HepG2 (cell line): ENCODE results near the gene TPRN. TPM values are rescaled to one million over a fixed set of nuclear protein-coding genes. Genes with fewer than 3 reads are reported as not detected.

Experiments used
- ATRX ChIP-seq: sonication (generic); formaldehyde crosslinking; IDR thresholded peaks from 2 replicates; pipeline ENCODE4 v1.4.0; 2020; ENCODE audit warnings: missing genetic modification reagents, borderline replicate concordance
- BCL6 ChIP-seq: IDR thresholded peaks from 2 replicates; pipeline ENCODE4 v1.6.1; 2016; ENCODE audit warnings: missing genetic modification reagents, missing compliant biosample characterization
- MED13 ChIP-seq: sonication (generic); formaldehyde crosslinking; IDR thresholded peaks from 2 replicates; pipeline ENCODE4 v1.5.0; 2020; ENCODE audit warnings: missing genetic modification reagents
- NR2F6 ChIP-seq, 2 experiments: IDR thresholded peaks; 2 replicates each; pipeline ENCODE4 v1.6.1; 2016; ENCODE audit warnings: antibody characterized with exemption in 1 of 2, mild to moderate bottlenecking in 1 of 2
- ONECUT2 ChIP-seq: sonication (generic); formaldehyde crosslinking; IDR thresholded peaks from 2 replicates; pipeline ENCODE4 v1.4.0; 2020; ENCODE audit warnings: missing genetic modification reagents
- PHF8 ChIP-seq: sonication (generic); formaldehyde crosslinking; IDR thresholded peaks from 2 replicates; pipeline ENCODE4 v1.5.0; 2020; ENCODE audit warnings: missing genetic modification reagents
- RBM22 ChIP-seq: fragments of 200-400 bp; formaldehyde crosslinking; optimal IDR thresholded peaks from 2 replicates; pipeline ENCODE3; 2017; ENCODE audit warnings: mild to moderate bottlenecking, low read length, moderate library complexity
- RBM39 ChIP-seq: fragments of 200-400 bp; formaldehyde crosslinking; IDR thresholded peaks from one replicate; pipeline ENCODE4 v1.6.1; 2018; ENCODE audit warnings: antibody characterized with exemption, mild to moderate bottlenecking, low read depth, low read length; ENCODE audit not compliant: poor library complexity, severe bottlenecking
- TBL1XR1 ChIP-seq: fragments of 150-350 bp; IDR thresholded peaks from 2 replicates; pipeline ENCODE4 v1.6.1; 2014; ENCODE audit warnings: borderline replicate concordance, low read length; ENCODE audit not compliant: partially characterized antibody
- YEATS4 ChIP-seq: sonication (generic); formaldehyde crosslinking; IDR thresholded peaks from 2 replicates; pipeline ENCODE4 v1.4.0; 2020; ENCODE audit warnings: missing genetic modification reagents, borderline replicate concordance
- ZNF263 ChIP-seq: sonication (generic); formaldehyde crosslinking; IDR thresholded peaks from 2 replicates; pipeline ENCODE4 v1.4.0; 2020; ENCODE audit warnings: missing genetic modification reagents
- ZNF296 ChIP-seq: sonication (generic); formaldehyde crosslinking; conservative IDR thresholded peaks from 2 replicates; pipeline ENCODE4 v1.5.0; 2020; ENCODE audit warnings: mild to moderate bottlenecking, missing genetic modification reagents
- ZNF772 ChIP-seq: sonication (generic); formaldehyde crosslinking; IDR thresholded peaks from 2 replicates; pipeline ENCODE4 v1.5.0; 2020; ENCODE audit warnings: mild to moderate bottlenecking, missing genetic modification reagents
- ZNF773 ChIP-seq: sonication (generic); formaldehyde crosslinking; IDR thresholded peaks from 2 replicates; pipeline ENCODE4 v1.4.0; 2020; ENCODE audit warnings: missing genetic modification reagents, borderline replicate concordance
- polyA plus RNA-seq, 8 experiments: library from polyadenylated mRNA; depleted of rRNA in 3 of 8; stranded (reverse) in 7 of 8; unstranded in 1 of 8; fragments of >200 nt; fragmentation: Illumina TruSeq in 4 of 8; extraction: Trizol in 4 of 8; gene quantifications; 2 replicates each; pipeline versions ENCODE4 v1.2.1 to v1.2.3, GENCODE V29; 2011 to 2016; ENCODE audit warnings: low read depth in 4 of 8, missing spikeins in 1 of 8, mixed read lengths in 1 of 8; ENCODE audit not compliant: insufficient read depth in 1 of 8
- total RNA-seq, 5 experiments: library from RNA; depleted of rRNA; stranded (reverse); fragments of >200 nt; fragmentation: Illumina TruSeq; extraction: Trizol; gene quantifications; 2 replicates each; pipeline ENCODE4 v1.2.3, GENCODE V29; 2016; ENCODE audit warnings: low read depth in 1 of 5
- TF ChIP-seq, protein P1 (sequence below): sonication (generic); formaldehyde crosslinking; IDR thresholded peaks from 2 replicates; pipeline ENCODE4 v1.4.0; 2020; ENCODE audit warnings: missing genetic modification reagents
- TF ChIP-seq, protein P2 (sequence below): sonication (generic); formaldehyde crosslinking; IDR thresholded peaks from 2 replicates; pipeline ENCODE4 v1.4.0; 2020; ENCODE audit warnings: mild to moderate bottlenecking, missing genetic modification reagents
- TF ChIP-seq, protein P3 (sequence below): IDR thresholded peaks from 2 replicates; pipeline ENCODE4 v1.6.1; 2016; ENCODE audit warnings: missing compliant biosample characterization, missing genetic modification reagents, borderline replicate concordance
- TF ChIP-seq, protein P4 (sequence below): sonication (generic); formaldehyde crosslinking; IDR thresholded peaks from 2 replicates; pipeline ENCODE4 v1.4.0; 2020; ENCODE audit warnings: missing genetic modification reagents
- TF ChIP-seq, protein P5 (sequence below): IDR thresholded peaks from 2 replicates; pipeline ENCODE4 v1.6.1; 2018; ENCODE audit warnings: missing genetic modification reagents
- TF ChIP-seq, protein P6 (sequence below): IDR thresholded peaks from 2 replicates; pipeline ENCODE4 v1.6.1; 2016
- TF ChIP-seq, protein P7 (sequence below): sonication (generic); formaldehyde crosslinking; conservative IDR thresholded peaks from 2 replicates; pipeline ENCODE4 v1.4.0; 2020; ENCODE audit warnings: missing genetic modification reagents

The TPRN gene
- total and polyA plus RNA-seq, 2 of the 13 experiments (the other 11 are each of a cell fraction or from before 2014, with no cell fraction given): 10.1 to 19.2 TPM

DNA sequence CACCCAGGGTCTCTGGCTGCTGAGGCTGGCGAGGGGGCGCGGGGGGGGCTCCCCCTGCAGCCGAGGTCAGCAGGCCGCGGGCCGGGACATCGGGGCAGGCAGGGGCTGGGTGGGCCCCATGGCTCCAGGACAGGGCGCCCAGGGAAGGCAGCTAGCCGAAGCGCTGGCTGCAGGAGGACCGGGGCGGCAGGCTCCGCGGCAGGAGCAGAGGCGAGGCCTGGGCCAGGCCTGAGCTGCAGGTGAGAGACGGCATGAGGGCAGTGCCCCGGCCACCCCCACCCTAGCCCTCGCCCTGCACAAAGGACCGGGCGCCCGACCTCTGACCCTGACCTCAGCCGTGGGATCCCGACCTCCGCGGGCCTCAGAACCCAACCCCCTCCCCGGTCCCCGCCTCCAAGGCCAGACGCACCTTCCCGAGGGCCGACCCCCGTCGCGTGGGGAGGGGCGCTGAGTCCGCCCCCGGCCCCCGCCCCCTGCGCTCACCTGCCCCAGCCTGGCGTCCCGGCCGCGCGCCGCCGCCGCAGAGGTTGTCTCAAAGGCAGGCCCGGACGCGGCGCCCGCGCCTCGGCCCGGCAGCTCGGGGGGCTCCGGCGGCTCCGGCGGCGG, 21.1 kb upstream of the TPRN start (continued):
- TF ChIP-seq, protein P1, sequence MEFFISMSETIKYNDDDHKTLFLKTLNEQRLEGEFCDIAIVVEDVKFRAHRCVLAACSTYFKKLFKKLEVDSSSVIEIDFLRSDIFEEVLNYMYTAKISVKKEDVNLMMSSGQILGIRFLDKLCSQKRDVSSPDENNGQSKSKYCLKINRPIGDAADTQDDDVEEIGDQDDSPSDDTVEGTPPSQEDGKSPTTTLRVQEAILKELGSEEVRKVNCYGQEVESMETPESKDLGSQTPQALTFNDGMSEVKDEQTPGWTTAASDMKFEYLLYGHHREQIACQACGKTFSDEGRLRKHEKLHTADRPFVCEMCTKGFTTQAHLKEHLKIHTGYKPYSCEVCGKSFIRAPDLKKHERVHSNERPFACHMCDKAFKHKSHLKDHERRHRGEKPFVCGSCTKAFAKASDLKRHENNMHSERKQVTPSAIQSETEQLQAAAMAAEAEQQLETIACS (CRISPR knock-in tag): 0 out of 2 replicates have a peak, but pooled peaks have one; percentile 2
- TF ChIP-seq ATRX (no peak), YEATS4 (CRISPR knock-in tag) (peak; percentile 33; the same call in 1 of the 2 replicates), ZNF263 (CRISPR knock-in tag) (0 out of 2 replicates have a peak, but pooled peaks have one; percentile 24), PHF8 (CRISPR knock-in tag) (0 out of 2 replicates have a peak, but pooled peaks have one; percentile 25), RBM39 (no peak), ZNF296 (CRISPR knock-in tag) (no peak), TBL1XR1 (no peak), ZNF773 (no peak), BCL6 (CRISPR knock-in tag) (no peak), RBM22 (no peak), ZNF772 (no peak), MED13 (CRISPR knock-in tag) (peak; percentile 37; the same call in 1 of the 2 replicates), NR2F6 (IDR thresholded peaks at IDR 0.05) (peak; percentile 90), NR2F6 (CRISPR knock-in tag; IDR thresholded peaks at IDR 0.05) (peak; percentile 94), ONECUT2 (CRISPR knock-in tag) (no peak)
- TF ChIP-seq, protein P2, sequence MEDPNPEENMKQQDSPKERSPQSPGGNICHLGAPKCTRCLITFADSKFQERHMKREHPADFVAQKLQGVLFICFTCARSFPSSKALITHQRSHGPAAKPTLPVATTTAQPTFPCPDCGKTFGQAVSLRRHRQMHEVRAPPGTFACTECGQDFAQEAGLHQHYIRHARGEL (CRISPR knock-in tag): no peak
- TF ChIP-seq, protein P3, sequence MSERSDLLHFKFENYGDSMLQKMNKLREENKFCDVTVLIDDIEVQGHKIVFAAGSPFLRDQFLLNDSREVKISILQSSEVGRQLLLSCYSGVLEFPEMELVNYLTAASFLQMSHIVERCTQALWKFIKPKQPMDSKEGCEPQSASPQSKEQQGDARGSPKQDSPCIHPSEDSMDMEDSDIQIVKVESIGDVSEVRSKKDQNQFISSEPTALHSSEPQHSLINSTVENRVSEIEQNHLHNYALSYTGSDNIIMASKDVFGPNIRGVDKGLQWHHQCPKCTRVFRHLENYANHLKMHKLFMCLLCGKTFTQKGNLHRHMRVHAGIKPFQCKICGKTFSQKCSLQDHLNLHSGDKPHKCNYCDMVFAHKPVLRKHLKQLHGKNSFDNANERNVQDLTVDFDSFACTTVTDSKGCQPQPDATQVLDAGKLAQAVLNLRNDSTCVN: no peak
- TF ChIP-seq, protein P4, sequence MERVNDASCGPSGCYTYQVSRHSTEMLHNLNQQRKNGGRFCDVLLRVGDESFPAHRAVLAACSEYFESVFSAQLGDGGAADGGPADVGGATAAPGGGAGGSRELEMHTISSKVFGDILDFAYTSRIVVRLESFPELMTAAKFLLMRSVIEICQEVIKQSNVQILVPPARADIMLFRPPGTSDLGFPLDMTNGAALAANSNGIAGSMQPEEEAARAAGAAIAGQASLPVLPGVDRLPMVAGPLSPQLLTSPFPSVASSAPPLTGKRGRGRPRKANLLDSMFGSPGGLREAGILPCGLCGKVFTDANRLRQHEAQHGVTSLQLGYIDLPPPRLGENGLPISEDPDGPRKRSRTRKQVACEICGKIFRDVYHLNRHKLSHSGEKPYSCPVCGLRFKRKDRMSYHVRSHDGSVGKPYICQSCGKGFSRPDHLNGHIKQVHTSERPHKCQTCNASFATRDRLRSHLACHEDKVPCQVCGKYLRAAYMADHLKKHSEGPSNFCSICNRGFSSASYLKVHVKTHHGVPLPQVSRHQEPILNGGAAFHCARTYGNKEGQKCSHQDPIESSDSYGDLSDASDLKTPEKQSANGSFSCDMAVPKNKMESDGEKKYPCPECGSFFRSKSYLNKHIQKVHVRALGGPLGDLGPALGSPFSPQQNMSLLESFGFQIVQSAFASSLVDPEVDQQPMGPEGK (CRISPR knock-in tag): peak; percentile 95
- TF ChIP-seq, protein P5, sequence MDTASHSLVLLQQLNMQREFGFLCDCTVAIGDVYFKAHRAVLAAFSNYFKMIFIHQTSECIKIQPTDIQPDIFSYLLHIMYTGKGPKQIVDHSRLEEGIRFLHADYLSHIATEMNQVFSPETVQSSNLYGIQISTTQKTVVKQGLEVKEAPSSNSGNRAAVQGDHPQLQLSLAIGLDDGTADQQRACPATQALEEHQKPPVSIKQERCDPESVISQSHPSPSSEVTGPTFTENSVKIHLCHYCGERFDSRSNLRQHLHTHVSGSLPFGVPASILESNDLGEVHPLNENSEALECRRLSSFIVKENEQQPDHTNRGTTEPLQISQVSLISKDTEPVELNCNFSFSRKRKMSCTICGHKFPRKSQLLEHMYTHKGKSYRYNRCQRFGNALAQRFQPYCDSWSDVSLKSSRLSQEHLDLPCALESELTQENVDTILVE (CRISPR knock-in tag): peak; percentile 67; the same call in 1 of the 2 replicates
- TF ChIP-seq, protein P6, sequence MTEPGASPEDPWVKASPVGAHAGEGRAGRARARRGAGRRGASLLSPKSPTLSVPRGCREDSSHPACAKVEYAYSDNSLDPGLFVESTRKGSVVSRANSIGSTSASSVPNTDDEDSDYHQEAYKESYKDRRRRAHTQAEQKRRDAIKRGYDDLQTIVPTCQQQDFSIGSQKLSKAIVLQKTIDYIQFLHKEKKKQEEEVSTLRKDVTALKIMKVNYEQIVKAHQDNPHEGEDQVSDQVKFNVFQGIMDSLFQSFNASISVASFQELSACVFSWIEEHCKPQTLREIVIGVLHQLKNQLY: no peak
- TF ChIP-seq, protein P7, sequence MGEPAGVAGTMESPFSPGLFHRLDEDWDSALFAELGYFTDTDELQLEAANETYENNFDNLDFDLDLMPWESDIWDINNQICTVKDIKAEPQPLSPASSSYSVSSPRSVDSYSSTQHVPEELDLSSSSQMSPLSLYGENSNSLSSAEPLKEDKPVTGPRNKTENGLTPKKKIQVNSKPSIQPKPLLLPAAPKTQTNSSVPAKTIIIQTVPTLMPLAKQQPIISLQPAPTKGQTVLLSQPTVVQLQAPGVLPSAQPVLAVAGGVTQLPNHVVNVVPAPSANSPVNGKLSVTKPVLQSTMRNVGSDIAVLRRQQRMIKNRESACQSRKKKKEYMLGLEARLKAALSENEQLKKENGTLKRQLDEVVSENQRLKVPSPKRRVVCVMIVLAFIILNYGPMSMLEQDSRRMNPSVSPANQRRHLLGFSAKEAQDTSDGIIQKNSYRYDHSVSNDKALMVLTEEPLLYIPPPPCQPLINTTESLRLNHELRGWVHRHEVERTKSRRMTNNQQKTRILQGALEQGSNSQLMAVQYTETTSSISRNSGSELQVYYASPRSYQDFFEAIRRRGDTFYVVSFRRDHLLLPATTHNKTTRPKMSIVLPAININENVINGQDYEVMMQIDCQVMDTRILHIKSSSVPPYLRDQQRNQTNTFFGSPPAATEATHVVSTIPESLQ (CRISPR knock-in tag): no peak
